Lower leg skin (tissue), 4 donors: ENCODE measurements around the gene MGST1. TPM values are rescaled to one million over a fixed set of nuclear protein-coding genes. Genes with fewer than 3 reads are reported as not detected.

Source experiments
- DNase-seq, 2 donors: peaks; one replicate each; pipeline ENCODE4 v3.0.0-alpha.2; 2019; ENCODE audit warnings: low spot score in 2 of 2
- H3K4me3 ChIP-seq: fragments of 200-600 bp; sonication (generic); 2 replicates; pipeline ENCODE4 v1.5.1; 2017; ENCODE audit warnings: mild to moderate bottlenecking, low read depth; ENCODE audit not compliant: poor library complexity, severe bottlenecking
- POLR2A ChIP-seq, 2 donors: fragments of 450-650 bp; IDR thresholded peaks; one replicate each; pipeline ENCODE4 v1.6.1; 2016 to 2017; ENCODE audit warnings: antibody characterized with exemption in 2 of 2, mild to moderate bottlenecking in 1 of 2, moderate library complexity in 1 of 2
- WGBS, 2 donors: methylation state at CpG; one replicate each; pipeline ENCODE4 v1.1.5; 2018; 5-methylcytosine and 5-hydroxymethylcytosine counted together
- intact Hi-C: fragments of 100-400 bp; cut with DNase I; formaldehyde crosslinking; loops from one replicate; pipeline ENCODE4 v1.15.0; 2023; ENCODE audit warnings: low total_unique reads
- total RNA-seq, 4 donors: library from RNA; depleted of rRNA; stranded (reverse); fragments of >200 nt; gene quantifications; one replicate each; pipeline ENCODE4 v1.1.0, GENCODE V29; 2016
- TF ChIP-seq, protein P1 (sequence below), 3 donors: fragments of 450-650 bp; IDR thresholded peaks; one replicate each; pipeline ENCODE4 v1.5.1; 2016; ENCODE audit warnings: antibody characterized with exemption in 3 of 3, mild to moderate bottlenecking in 3 of 3, moderate library complexity in 2 of 3

The MGST1 gene
- total RNA-seq, 4 donors from 2014 or later = 47.9 to 95.1 (median 59.3) TPM

DNA sequence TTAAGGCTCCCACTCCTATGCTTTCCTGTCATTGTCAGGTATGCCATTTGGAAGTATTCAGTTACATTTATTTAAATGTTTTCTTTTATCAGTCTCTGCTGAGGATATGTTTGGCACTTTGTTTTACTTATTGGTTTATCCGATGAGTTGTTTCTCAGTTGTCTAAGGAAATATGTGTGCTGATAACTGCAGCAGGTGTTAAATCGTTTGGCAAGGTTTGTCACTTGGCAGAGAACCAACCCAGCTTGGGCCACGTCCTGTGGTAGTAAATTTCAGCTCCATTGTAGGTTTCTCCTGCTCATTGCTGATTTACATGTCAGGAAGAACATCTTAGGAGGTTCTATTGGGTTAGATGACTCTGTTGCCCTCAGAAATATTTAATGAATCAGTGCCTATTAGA lies 22.0 kb upstream of the MGST1 start:
- 28% methylated on average over 3 of the region's 3 CpGs for WGBS, 2 donors
- no peak overlapping the region for H3K4me3 ChIP-seq
- TF ChIP-seq POLR2A (IDR thresholded peaks at IDR 0.05) = no peak
- TF ChIP-seq, protein P1, sequence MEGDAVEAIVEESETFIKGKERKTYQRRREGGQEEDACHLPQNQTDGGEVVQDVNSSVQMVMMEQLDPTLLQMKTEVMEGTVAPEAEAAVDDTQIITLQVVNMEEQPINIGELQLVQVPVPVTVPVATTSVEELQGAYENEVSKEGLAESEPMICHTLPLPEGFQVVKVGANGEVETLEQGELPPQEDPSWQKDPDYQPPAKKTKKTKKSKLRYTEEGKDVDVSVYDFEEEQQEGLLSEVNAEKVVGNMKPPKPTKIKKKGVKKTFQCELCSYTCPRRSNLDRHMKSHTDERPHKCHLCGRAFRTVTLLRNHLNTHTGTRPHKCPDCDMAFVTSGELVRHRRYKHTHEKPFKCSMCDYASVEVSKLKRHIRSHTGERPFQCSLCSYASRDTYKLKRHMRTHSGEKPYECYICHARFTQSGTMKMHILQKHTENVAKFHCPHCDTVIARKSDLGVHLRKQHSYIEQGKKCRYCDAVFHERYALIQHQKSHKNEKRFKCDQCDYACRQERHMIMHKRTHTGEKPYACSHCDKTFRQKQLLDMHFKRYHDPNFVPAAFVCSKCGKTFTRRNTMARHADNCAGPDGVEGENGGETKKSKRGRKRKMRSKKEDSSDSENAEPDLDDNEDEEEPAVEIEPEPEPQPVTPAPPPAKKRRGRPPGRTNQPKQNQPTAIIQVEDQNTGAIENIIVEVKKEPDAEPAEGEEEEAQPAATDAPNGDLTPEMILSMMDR (IDR thresholded peaks at IDR 0.05) = no peak
- DNase-seq = no peak
- intact Hi-C loops = no loop called here

DNA sequence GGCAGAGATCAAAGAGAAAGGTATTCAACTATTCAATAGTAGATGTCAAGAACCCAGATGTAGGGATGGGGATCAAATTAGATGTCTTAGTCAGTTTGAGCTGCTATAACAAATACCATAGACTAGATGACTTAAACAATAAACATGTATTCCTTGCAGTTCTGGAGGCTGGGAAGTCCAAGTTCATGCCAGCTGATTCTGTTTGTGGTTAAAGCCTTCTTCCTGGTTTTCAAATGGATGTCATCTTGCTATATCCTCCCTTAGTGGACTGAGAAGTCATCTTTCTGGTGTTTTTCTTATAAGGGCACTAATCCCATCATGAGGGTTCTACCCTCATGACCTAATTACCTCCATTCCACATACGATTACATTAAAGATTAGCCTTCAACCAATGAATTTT lies 19.5 kb upstream of the MGST1 start:
- intact Hi-C loops = no loop called here
- no peak overlapping the region for H3K4me3 ChIP-seq
- WGBS, 2 donors = 75 to 100% methylated on average over 1 of the region's 1 CpG
- no peak for TF ChIP-seq POLR2A (IDR thresholded peaks at IDR 0.05)
- TF ChIP-seq, protein P1 (IDR thresholded peaks at IDR 0.05) = no peak
- DNase-seq = no peak

DNA sequence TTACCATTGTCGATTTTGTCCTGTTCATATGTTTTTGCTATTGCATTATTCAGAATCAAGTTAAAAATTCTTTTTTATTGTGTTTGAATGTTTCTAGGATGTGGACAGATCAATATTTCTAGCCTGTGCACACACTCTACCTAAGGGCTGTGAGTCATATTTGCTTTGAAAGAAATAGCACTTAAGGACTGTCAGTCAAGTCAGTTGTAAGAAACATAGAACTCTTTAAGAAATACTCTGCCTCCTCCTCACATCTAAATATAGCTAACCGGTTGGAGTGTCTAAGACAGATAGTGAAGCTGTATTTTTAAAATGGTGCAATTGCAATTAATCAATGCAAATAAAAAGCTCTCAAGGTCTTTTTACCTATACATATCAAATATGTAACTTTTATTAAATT lies 17.9 kb upstream of the MGST1 start:
- intact Hi-C loops = no loop called here
- no peak for DNase-seq
- 71 to 82% methylated on average over 2 of the region's 2 CpGs for WGBS, 2 donors
- TF ChIP-seq POLR2A (IDR thresholded peaks at IDR 0.05) = no peak
- TF ChIP-seq, protein P1 (IDR thresholded peaks at IDR 0.05) = no peak
- H3K4me3 ChIP-seq = no peak overlapping the region

DNA sequence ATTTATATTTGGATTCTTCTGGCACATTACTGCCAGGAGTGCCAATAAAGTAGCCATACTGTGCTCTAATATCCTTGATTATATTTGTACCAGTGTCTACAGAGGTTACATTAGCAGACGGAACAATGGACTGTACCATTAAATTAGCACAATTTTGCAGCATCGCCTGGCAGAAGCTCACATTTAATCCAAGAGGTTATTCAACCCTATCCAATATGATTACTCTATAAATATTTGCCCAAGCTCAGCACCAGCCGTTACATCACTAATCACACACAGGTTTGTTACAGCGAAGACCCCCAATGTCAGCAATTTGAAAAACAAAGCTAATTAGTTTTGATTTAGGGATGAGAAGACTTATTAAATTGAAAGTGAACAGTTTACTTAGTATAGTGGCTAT lies 16.9 kb upstream of the MGST1 start:
- 85 to 89% methylated on average over 4 of the region's 4 CpGs for WGBS, 2 donors
- H3K4me3 ChIP-seq = no peak overlapping the region
- intact Hi-C loops = no loop called here
- no peak for DNase-seq
- TF ChIP-seq POLR2A (IDR thresholded peaks at IDR 0.05) = no peak
- TF ChIP-seq, protein P1 (IDR thresholded peaks at IDR 0.05) = no peak

DNA sequence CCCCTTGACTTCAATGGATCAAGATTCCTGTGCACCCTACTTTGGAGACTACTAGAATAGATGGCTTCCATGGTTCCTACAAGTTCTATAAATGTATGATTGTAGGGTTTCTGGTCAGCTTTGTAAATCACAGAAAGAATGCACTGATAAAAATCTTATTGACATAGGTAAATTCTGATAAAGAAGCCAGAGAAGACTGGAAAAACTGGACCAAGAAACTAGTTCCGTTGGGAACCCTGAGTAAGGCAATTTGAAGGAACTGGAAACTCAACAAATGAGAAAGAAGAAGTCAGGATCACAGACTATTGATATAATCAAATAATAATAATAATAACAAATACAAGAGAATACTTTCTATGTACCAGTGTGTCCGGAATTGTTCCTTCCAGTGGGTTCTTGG lies 15.4 kb upstream of the MGST1 start:
- intact Hi-C loops = no loop called here
- no peak for DNase-seq
- WGBS, 2 donors = 80 to 83% methylated on average over 2 of the region's 2 CpGs
- H3K4me3 ChIP-seq = no peak overlapping the region
- TF ChIP-seq, protein P1 (IDR thresholded peaks at IDR 0.05) = no peak
- no peak for TF ChIP-seq POLR2A (IDR thresholded peaks at IDR 0.05)

DNA sequence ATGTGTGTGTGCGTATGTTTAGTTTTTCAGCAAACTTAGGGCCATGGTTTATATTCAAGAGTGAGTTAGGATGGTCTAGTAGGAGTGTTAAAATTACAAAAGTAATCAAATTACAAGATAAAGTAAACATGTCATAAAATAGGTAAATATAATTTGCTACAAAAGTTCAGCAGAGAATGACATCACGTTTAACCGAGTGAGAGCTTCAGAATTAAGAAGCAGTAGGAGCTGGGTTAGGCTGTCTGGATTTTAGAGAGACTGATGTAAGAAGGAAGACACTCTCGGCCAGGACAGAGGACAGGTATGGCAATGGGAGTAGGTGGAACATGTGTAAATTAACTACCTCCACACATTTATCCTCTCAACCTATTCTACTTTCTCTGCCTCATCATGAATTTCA lies 11.6 kb upstream of the MGST1 start:
- intact Hi-C loops = no loop called here
- WGBS, 2 donors = 75 to 88% methylated on average over 4 of the region's 4 CpGs
- no peak for TF ChIP-seq POLR2A (IDR thresholded peaks at IDR 0.05)
- TF ChIP-seq, protein P1 (IDR thresholded peaks at IDR 0.05) = no peak
- no peak overlapping the region for H3K4me3 ChIP-seq
- DNase-seq = no peak
